NCI-H748 (cell line): Measurements from ENCODE around the gene MICAL2.
"Not testable (repeated sequence)": the region's sequence is repeated elsewhere in the genome, so short reads cannot be mapped to it uniquely, and the experiment has no call there.

Source experiments
- DNase-seq: peaks from one replicate; lab custom pipeline; 2025; ENCODE audit not compliant: unreplicated experiment; lab: John Stamatoyannopoulos, UW

The MICAL2 gene

DNA sequence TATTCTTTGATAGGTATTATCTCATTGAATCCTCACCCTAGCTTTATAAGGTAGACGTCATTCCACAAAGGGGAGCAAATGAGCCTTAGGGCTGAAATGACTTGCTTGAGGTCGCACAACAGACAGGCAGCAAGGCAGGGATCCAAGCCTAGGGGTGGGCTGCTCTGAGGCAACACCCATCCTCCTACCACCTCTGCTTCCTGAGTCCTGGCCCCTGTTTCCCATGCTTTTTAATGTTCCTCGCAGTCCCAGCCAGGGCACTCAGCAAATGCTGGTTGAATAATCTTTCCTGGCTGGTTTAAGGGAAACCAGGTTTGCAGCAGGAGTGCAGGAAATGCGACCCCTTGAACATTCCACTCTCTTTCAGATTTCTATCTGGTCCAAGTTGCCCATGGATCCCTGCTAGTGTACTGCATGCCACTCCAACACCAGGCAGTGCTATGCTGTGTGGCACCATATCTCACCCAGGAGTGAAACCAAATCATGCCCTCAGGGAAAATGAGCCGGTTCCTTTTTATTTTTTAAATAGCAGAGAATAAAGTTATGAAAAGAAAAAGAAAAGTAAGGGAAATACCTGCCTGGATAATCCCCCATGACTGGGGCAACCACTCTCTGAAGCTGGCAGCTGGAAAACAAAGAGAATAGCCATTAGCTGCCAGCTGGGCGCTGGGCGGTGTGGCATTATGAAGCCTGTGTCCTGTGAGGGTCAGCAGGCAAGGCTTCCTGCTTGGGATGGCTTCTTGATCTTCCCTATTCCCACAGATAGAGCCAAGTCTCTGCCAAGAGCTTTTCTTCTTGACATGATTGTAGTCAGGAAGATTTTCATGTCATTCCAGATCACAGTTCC, 21.8 kb downstream of the MICAL2 start:
- DNase-seq, result no peak

DNA sequence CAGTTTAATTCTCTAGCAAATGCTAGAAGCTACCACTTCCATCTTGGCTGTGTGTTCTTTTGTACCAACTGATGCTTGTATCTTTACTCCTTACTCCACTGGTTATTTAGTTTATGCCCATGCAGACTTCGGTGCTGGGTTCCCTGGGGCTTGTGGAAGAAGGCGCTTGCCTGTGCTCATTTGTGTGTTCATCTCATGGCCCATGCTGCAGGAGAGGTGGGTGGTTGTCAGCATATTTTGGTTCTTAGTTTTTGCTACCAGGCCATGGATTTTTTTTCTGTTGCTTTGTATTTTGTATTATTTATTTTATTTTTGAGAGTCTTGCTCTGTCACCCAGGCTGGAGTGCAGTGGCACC, 22.4 kb downstream of the MICAL2 start:
- DNase-seq, result no peak

DNA sequence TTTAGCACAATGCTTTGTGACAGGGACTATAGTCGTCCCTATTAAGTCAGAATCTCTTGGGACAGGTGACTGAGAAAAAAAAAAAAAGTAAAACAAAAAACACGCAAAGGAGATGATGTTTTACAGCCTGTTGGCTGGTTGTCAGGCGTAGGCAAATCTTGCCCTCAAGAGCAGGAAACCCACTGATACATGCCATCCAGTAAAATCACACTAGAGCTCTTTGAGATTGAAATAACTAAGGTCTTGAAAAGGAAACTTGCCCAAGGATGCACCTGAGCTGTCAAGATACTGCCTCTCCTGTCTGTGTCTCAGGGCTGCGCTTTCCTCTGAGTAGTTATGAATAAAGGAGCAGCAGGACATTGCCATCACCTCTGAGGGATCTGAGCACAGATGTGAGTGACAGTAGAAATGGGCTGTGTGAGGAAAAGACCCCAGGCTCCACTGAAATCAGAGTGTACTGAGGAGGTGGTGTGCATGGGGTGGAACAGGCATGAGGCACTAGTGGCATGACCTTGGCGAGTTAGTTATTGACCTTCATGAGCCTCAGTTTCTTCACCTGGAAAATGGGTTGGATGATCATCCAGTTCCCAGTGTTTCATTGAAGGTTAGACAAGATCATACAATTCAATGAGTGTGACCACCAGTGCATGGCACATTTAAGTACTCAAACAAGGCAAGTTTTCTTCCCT, 23.3 kb downstream of the MICAL2 start:
- DNase-seq, result no peak

DNA sequence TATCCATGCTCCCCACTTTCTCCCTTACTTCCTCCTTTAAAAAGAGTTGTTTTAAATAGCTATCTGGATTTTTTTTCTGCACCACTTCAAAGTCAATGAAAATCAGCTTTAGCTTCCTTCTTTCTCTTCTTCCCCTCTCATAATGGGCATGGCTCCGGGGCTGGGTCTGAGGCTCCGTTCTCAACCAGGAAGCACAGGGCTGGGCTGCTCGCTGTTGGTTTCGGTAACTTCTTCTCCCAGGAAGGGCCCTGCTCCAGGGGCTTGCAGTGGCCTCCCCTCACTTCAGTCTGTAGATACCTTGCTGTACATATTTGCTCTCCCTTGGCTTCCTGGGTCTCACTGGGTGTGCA, 23.8 kb downstream of the MICAL2 start:
- DNase-seq, result no peak

DNA sequence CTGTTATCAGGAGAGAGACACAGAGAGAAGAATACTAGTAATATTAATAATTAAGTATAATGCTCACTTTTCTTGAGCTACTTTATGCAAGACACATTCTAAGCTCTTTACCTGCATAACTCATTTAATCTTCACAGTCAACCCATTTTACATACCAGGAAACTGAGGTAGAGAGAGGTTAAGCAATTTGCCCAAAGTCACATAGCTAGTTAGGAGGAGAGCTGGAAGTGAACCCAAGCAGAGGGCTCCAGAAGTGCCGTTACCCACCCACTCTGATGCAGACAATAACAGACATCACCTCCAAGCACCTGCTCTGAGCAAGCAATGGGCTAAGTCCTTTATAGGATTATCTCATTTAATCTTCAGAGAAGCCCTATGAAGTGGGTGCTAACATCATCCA, 24.8 kb downstream of the MICAL2 start:
- DNase-seq, result no peak

DNA sequence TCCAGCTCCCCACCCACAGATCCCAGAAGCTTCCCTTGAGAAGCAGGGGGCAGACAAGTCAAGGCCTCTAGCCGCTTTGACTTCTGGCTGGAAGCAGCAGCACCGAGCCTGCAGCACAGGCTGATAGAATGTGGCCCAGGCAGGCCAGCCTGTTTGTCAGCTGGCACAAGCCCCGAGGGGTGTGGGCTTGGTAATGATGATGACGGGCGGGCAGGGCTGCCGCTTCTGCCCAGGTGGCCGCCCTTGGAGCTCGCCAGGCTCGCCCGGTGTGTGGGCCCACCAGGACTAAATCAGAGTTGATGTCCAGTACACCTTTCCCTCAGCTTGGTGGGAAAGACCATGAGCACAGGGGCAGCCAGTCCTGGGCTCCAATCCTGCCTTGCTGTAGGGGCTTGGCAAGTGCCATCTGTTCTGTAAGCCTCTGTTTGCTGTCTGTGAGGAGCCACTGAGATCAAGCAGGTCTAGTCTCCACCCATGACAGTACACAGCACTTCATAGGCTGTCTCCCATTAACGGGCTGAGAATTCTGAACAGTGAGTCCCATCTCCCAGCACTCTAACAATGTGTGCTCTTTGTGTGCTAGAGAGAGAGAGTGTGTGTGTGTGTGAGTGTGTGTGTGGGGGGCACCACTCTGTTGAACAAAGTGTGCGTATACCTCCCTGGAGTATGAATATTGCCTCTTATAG, 26.8 kb downstream of the MICAL2 start:
- DNase-seq, result no peak

DNA sequence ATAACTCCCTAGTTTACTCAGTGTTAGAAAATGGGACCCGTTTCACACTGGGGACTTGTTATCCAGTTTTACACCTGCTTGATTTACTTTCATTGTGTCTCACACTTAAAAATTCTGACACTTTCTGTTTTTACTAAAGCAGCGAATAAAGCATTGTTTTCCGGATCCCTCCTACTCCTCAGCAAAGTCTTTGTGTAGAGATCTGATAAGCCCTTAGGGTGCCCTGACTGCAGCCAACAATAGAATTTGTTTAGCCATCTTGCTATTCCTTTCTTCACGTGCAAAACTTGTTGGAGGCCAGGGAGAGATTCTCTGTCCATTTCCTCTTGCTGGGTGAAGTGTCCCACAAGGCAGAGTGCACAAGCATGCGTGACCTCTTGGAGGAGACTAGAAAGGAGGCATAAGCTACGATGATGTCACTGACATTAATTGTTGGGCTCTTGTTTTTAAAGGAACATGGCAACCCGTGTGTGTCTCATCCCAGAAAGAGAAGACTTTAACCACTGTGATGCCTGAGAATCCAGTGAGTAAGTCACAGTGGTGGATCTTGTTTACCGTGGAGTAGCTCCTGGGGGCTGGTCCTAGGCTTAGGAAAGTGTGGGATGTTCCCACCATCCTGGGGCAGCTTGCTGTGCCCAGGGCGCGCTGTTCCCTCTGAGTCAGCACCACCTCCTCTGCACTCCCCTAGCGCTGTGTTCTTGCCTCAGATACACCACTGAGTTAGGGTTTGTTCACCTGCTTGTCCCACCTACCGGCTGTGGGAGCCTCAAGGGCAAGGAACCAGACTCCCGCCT, 27.7 kb downstream of the MICAL2 start:
- no peak for DNase-seq

DNA sequence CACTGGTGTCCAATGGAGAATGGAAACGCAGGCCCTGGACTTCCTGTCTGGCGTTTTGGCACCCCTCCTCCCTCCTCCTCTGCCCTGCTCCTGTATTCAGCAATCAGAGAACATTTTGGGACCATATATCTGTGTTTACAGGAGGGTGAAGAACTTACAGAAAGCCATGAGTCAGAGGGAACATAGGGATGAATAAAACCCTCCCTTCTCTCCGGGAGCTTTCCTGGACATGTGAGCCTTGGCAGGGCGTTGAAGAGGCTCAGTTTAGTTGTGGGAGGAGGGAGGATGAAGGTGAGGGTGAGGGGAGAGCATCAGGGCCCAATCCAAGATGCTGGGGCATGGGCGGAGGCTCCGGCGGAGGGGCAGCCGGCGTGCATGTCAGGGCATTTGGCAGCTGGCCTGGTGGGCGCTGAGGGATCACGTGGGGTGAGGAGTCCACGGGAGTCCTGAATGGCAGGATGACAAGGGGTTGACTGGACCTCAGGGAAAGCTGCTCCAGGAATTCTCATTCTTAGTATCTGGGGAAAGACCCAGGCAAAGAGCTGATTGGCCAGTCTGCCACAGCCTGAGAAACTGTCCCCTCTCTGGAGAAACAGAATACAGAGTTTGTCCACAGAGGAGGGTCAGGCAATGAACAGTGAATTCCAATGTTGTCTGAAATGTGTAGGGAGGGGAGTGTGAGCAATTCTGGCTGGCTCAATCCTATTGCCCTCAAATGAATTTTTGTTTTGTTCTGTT, 28.9 kb downstream of the MICAL2 start:
- no peak for DNase-seq

DNA sequence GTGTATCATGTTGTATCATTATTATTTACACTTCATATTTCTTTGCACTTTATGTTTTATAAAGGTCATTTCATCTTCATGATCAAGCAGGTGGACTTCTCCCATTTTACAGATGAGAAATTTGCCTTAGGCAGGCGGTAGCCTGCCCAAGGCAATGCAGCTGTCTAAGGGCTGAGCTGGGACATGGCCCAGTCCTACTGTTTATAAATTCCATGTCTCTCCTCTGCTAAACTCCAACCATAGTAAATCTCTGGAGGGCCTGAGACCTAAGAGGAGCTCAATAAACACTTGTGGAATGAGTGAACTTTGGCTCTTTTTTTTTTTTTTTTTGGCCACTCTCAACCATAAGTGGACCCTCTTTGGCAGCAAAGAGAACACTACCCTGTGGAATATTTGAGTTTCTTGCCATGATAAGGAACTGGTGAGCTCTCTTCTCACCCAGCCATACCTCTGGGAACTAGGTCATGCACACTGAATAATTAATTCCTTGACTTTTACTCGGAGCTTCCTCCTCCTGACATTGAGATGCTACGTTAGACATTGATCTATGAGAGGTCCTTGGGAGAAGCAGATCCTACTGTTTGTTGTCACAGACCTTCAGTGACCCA, 29.9 kb downstream of the MICAL2 start:
- DNase-seq, result no peak

DNA sequence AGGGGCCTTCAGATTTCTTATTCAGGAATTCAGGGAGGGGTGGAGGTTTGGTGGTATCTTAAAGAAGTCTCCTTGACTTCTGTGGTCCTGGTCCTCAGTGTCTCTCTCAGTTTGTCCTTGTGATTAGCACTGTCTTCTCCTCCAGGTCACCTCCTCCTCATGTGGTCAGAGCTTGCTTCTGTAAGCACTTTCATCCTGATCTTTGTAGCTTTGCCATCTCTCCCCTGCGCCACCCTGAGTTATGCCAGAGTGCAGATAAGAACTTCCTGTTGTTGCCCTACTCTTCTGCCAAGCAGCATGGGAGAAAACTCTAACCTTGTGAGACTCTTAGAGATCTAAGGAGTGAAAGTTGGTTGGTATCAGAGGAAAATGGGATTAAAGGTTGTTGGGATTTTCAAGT, 30.9 kb downstream of the MICAL2 start:
- DNase-seq, result no peak

DNA sequence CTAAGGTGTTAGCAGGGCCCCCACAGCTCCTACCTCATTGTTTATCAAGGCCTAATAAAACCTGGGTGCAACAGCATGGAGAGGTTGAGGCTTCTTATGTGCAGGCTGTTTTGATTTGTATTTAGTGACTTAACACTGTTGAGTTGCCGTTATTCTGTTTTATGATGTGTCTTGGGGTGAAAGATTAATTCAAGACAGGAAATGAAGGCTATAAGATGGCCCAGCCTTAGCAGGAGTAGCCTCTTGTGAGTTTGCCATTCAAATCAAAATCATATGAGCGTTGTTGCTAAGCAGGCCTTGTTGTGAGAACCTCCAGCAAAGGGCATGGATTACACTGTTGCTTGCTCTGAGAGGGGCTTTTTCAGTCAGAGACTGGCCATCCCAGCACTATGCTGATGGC, 31.8 kb downstream of the MICAL2 start:
- DNase-seq, result no peak

DNA sequence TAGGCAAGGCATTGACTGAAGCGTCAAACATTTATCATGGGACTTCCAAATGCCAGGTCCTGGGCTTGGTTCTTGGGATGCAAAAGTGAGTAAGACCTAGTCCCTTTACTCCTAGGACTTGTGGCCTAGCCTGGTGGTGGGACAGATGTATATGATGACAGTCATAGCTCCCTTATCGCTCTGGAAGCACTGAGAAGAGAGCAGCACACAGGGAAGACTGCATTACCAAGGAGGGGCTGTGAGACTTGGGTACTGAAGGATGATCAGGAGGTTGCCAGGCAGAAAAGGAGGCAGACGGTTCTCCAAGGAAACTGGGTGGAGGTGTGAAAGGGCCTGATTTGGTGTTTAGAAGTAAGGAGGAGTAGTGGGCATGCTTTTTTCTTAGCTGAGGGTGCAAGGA, 32.5 kb downstream of the MICAL2 start:
- no peak for DNase-seq

DNA sequence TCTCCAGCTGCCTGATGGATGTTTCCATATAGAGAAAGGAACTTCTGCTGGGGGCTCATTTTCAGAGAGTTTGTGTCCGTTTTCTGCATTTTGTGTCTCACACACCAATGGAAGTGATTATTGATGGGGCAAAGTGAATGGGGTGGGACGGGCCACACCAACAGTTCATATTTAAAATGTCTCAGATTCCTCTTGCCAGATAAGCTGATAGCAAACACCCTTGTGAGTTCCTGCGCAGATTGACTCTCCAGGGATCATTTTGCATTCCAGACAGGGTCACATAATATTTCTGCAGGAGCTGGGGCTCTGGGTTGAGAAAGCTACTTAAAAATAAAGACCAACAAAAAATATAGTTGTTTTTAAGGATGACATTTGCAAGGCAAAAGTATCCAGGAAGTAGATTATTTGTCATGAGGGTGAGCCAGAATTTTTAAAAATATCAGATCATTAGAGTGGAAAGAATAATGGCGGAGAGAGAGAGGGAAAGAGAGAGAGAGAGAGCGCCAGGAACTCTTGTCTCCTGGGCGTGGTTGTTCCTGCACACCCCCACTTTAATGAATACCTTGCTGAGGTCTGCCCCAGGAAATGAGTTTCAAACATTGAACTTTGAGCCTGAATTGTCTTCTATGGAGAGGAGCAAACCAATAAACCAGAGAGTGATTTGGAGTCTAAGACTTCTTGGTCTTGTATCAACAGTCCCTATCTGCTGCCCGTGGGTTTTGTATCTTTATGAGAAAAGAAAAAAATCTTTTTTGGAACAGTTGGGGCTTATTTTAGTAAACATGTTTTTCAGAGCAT, 33.3 kb downstream of the MICAL2 start:
- DNase-seq, result no peak

DNA sequence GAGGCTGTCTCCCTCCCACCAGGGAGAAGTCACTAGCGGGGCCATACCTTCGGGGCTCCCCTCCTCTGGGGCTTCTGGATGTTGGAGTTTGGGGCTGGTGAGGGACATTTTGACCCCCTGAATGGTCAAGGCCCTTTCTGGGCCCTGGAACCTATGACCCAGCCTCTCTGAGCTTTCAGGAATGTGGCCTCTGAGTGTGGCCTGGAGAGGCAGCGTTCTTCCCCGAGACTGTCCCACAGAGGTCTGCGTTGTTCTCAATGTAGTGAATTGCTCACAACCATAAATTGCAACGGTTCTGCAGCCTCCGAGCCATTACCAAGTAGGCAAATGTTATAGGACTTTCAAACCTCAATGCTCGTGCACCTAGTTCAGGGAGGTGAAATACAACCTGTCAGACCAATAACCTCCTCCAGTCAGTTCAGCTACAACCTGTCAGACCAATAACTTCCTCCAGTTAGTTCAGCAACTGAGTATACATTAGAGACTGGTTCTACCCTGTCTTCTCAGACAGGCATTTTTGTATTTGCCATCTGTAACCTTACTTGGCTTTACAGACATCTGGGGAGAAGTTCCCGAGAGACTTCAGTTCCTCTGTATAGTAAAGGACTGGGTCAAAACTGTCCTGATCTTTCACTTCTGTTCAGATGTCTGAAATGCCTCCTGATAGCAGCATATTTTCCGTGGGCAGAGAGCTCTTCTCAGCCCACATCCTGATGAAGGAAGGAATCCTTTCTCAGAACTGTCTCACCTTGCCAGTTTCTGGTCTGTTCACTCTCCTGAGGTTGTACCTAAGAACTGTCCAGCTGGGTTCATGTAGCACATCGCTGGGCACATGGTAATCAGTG, 34.2 kb downstream of the MICAL2 start:
- DNase-seq, result no peak

DNA sequence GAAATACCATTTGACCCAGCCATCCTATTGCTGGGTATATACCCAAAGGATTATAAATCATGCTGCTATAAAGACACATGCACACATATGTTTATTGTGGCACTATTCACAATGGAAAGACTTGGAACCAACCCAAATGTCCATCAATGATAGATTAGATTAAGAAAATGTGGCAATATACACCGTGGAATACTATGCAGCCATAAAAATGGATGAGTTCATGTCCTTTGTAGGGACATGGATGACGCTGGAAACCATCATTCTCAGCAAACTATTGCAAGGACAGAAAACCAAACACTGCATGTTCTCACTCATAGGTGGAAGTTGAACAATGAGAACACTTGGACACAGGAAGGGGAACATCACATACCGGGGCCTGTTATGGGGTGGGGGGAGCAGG, 36.3 kb downstream of the MICAL2 start:
- DNase-seq, result not testable (repeated sequence)

DNA sequence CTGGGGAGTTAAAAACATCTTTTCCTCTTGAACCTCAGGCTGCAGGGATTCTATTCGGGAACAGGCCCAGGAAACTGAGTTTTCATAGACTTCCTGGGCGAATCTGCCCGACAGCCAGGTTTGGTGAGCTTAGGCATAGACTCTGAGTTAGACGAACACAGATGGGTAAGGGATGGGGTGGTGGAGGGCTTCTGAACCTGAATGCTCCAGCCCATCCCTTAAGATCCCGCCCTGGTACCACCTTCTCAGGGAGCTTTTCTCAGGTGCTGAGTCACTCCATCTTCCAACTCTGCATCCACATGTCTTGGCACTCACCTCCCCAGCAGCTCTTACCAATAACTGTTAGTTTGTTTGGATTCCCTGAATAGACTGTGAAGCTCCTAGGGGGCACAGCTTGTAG, 37.4 kb downstream of the MICAL2 start:
- no peak for DNase-seq

DNA sequence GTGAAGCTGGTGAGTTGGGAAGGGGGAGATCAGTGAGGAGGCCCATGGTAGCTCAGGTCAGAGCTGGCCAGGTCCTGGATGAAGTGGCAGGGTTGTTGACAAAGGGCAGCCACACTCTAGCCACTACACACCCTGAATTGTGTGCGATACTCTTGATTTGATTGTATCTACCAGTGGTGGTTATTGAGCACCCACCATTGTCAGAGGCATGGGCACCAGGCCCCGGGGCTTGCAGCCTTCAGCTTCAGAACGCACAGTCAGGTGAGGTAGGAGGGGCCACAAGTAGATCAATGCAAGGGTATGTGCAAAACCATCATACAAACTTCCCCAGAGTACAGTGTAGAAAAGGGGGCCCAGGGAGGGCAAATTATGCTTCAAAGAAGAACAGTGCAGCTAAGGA, 38.1 kb downstream of the MICAL2 start:
- no peak for DNase-seq

DNA sequence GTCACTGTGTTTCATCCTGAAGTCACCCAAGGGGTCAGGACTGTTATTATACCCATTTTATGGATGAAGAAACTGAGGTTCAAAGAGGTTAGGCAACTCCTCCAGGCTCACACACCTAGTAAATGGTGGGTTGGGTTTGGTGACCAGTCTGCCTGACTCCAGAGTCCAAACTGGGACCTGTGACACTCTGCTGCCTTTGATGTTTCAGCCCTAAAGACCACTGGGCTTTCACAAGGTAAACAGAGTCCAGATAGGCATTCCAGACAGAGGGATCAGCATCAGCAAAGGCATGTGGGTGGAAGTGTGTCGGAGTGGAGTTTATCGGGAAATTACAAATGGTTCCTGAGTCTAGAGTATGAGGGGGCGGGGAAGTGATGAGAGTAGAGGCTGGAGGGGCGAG, 38.5 kb downstream of the MICAL2 start:
- DNase-seq, result no peak
